NCI-H1048 (cell line): Measurements from ENCODE around the gene BCAS1.

Experiments
- DNase-seq: peaks from one replicate; lab custom pipeline; 2025; lab: John Stamatoyannopoulos, UW

Gene BCAS1

GRCh38 chr20:53904261-53904660 is 166.1 kb downstream of the BCAS1 start:
- DNase-seq = no peak

- no peak for DNase-seq
Observed at GRCh38 chr20:53903652-53903987, 166.8 kb downstream of the BCAS1 start.

GRCh38 chr20:53902968-53903651 is 167.3 kb downstream of the BCAS1 start:
- DNase-seq = no peak

- no peak for DNase-seq
Observed at GRCh38 chr20:53901497-53902096, 168.8 kb downstream of the BCAS1 start.

- DNase-seq = no peak
Observed at GRCh38 chr20:53901064-53901463, 169.3 kb downstream of the BCAS1 start.

- DNase-seq = no peak
Observed at GRCh38 chr20:53900380-53900999, 169.9 kb downstream of the BCAS1 start.

- no peak for DNase-seq
Observed at GRCh38 chr20:53899351-53900167, 170.8 kb downstream of the BCAS1 start.

GRCh38 chr20:53898556-53898931 is 171.8 kb downstream of the BCAS1 start:
- DNase-seq = no peak

GRCh38 chr20:53897884-53898555 is 172.4 kb downstream of the BCAS1 start:
- DNase-seq = no peak

GRCh38 chr20:53896647-53897046 is 173.7 kb downstream of the BCAS1 start:
- no peak for DNase-seq

- DNase-seq = no peak
Observed at GRCh38 chr20:53896041-53896440, 174.4 kb downstream of the BCAS1 start.

GRCh38 chr20:53895385-53895755 is 175.0 kb downstream of the BCAS1 start:
- no peak for DNase-seq

GRCh38 chr20:53894707-53895384 is 175.5 kb downstream of the BCAS1 start:
- no peak for DNase-seq
